Vagina (tissue), 2 donors: ENCODE measurements around the gene PCNX1.

Experiments used
- CTCF ChIP-seq, 3 experiments: fragments of 450-650 bp in 2 of 3; fragments of 200-600 bp in 1 of 3; sonication (generic) in 1 of 3; IDR thresholded peaks; one replicate each; pipeline ENCODE4 v1.5.1; 2017 to 2019; ENCODE audit warnings: antibody characterized with exemption in 3 of 3, mild to moderate bottlenecking in 2 of 3, moderate library complexity in 2 of 3
- POLR2A ChIP-seq, 2 donors: fragments of 450-650 bp; IDR thresholded peaks; one replicate each; pipeline ENCODE4 v1.6.1; 2017; ENCODE audit warnings: antibody characterized with exemption in 2 of 2, mild to moderate bottlenecking in 2 of 2, moderate library complexity in 2 of 2
- POLR2AphosphoS5 ChIP-seq, 2 donors: sonication (generic); formaldehyde crosslinking; IDR thresholded peaks; one replicate each; pipeline ENCODE4 v1.9.0; 2017; ENCODE audit warnings: antibody characterized with exemption in 2 of 2, mild to moderate bottlenecking in 2 of 2, low read depth in 1 of 2; ENCODE audit not compliant: insufficient read depth in 1 of 2

- TF ChIP-seq CTCF (IDR thresholded peaks at IDR 0.05) (no peak), POLR2AphosphoS5 (IDR thresholded peaks at IDR 0.05; ENCODE audit: insufficient read depth in 1 of 2, low read depth in 1 of 2) (no peak), POLR2A (IDR thresholded peaks at IDR 0.05) (no peak)
These were observed 55.7 kb downstream of the PCNX1 start for GRCh38 chr14:70962935-70963334.
